Panc1 (cell line): ENCODE results near the gene CELF2.

Experiments
- POLR2AphosphoS5 ChIP-seq: IDR thresholded peaks from 2 replicates; pipeline ENCODE4 v1.6.1; 2012; ENCODE audit warnings: mild to moderate bottlenecking, low read depth, low read length, moderate library complexity
- SIN3A ChIP-seq: IDR thresholded peaks from 2 replicates; pipeline ENCODE4 v1.6.1; 2012; ENCODE audit warnings: low read depth, mild to moderate bottlenecking, low read length, moderate library complexity, borderline replicate concordance; ENCODE audit not compliant: insufficient read depth
- TF ChIP-seq, protein P1 (sequence below): fragments of 450-650 bp; IDR thresholded peaks from 2 replicates; pipeline ENCODE4 v1.5.1; 2017; ENCODE audit warnings: mild to moderate bottlenecking

DNA sequence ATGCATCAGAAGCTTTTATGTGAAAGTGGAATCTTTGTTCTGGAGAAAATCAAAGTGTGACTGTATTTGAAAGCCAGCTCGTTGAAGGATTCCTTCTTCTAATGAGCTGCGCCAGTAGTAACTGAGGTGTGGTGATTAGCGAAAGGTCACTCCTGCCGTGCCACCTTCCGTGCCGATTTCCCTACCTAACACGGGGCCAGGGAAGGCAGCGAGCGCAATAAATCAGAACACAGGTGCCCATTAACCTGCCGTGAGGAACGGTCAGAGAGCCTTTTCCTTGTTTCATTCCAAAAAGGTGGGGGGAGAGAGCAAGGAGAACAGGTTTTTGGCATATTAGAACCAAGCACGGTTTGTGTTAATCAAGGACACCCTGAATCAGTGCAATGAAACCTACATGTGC is 258.0 kb downstream of the CELF2 start:
- TF ChIP-seq, protein P1, sequence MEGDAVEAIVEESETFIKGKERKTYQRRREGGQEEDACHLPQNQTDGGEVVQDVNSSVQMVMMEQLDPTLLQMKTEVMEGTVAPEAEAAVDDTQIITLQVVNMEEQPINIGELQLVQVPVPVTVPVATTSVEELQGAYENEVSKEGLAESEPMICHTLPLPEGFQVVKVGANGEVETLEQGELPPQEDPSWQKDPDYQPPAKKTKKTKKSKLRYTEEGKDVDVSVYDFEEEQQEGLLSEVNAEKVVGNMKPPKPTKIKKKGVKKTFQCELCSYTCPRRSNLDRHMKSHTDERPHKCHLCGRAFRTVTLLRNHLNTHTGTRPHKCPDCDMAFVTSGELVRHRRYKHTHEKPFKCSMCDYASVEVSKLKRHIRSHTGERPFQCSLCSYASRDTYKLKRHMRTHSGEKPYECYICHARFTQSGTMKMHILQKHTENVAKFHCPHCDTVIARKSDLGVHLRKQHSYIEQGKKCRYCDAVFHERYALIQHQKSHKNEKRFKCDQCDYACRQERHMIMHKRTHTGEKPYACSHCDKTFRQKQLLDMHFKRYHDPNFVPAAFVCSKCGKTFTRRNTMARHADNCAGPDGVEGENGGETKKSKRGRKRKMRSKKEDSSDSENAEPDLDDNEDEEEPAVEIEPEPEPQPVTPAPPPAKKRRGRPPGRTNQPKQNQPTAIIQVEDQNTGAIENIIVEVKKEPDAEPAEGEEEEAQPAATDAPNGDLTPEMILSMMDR: no peak
- TF ChIP-seq POLR2AphosphoS5 (no peak), SIN3A (no peak)
